ENCODE measurements around the gene KREMEN2. TPM values are rescaled to one million over a fixed set of nuclear protein-coding genes. Genes with fewer than 3 reads are reported as not detected.

KREMEN2 gene
- total and polyA plus RNA-seq, 9 of the 15 experiments (the other 6 are each of a cell fraction or from before 2014, with no cell fraction given) = 0.04 to 7.7 (median 1.5) TPM; not detected in 1

DNA sequence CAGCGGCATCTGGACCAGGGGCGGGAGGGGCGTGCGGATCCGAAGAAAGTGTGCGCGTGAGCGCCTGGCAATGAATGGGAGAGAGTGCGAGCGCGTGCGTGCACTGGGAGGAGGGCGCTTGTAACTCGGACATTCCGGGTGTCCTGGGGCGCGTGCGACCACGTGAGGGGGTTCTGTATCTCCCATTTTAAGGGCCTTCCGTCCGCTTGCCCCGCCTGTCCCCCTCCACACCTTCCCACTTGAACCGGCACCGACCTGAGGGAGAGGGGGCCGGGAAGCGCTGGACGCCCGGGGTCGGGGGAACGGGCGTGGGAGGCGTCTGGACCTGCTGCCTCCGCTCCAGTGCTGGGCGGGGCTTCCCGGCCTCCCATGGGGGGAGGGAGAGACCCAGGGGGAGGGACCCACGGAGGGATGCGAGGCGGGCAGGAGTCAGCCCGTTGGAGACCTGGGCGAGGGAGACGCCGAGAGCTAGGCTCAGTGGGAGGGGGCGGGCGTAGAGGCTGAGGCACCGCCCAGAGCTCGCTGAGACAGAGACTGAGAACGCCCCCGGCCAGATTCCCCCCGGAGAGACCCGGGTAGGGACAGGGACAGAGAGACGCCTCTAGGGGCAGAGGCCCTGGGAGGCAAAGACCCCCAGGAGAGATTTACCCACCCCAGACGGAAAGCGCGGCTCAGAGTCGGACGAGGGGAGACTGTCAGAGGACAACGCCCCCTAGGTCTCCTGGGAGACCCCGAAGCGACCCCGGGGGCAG lies at the start of gene KREMEN2 (continued):
- TF ChIP-seq, protein P1, sequence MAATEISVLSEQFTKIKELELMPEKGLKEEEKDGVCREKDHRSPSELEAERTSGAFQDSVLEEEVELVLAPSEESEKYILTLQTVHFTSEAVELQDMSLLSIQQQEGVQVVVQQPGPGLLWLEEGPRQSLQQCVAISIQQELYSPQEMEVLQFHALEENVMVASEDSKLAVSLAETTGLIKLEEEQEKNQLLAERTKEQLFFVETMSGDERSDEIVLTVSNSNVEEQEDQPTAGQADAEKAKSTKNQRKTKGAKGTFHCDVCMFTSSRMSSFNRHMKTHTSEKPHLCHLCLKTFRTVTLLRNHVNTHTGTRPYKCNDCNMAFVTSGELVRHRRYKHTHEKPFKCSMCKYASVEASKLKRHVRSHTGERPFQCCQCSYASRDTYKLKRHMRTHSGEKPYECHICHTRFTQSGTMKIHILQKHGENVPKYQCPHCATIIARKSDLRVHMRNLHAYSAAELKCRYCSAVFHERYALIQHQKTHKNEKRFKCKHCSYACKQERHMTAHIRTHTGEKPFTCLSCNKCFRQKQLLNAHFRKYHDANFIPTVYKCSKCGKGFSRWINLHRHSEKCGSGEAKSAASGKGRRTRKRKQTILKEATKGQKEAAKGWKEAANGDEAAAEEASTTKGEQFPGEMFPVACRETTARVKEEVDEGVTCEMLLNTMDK (IDR thresholded peaks at IDR 0.05; ENCODE audit: borderline replicate concordance, insufficient read depth, low read depth, low read length, poor library complexity, severe bottlenecking) = peak; percentile 34
- TF ChIP-seq TAF1 (IDR thresholded peaks at IDR 0.05; ENCODE audit: control insufficient read depth, extremely low read depth, insufficient read depth, low read length, severe bottlenecking) (peak; percentile 57), ZKSCAN3 (CRISPR knock-in tag; IDR thresholded peaks at IDR 0.05) (no peak), KDM4B (IDR thresholded peaks at IDR 0.05; ENCODE audit: borderline replicate concordance in 2 of 2, low read depth in 1 of 2) (no peak; a peak in 1 of 4 replicates), ZNF75A (CRISPR knock-in tag; IDR thresholded peaks at IDR 0.05) (no peak), ZNF766 (CRISPR knock-in tag; conservative IDR thresholded peaks at IDR 0.05) (no peak), EGR1 (conservative IDR thresholded peaks at IDR 0.05) (peak; percentile 84), ARID1B (IDR thresholded peaks at IDR 0.05) (0 out of 2 replicates have a peak, but pooled peaks have one; percentile 26), RB1 (IDR thresholded peaks at IDR 0.05; ENCODE audit: low read depth) (no peak)
- TF ChIP-seq, protein P2, sequence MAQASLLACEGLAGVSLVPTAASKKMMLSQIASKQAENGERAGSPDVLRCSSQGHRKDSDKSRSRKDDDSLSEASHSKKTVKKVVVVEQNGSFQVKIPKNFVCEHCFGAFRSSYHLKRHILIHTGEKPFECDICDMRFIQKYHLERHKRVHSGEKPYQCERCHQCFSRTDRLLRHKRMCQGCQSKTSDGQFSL (CRISPR knock-in tag; IDR thresholded peaks at IDR 0.05) = peak; percentile 66; the same call in 1 of the 2 replicates
- TF ChIP-seq, protein P2 (tag; IDR thresholded peaks at IDR 0.05) = no peak
- TF ChIP-seq, protein P3, sequence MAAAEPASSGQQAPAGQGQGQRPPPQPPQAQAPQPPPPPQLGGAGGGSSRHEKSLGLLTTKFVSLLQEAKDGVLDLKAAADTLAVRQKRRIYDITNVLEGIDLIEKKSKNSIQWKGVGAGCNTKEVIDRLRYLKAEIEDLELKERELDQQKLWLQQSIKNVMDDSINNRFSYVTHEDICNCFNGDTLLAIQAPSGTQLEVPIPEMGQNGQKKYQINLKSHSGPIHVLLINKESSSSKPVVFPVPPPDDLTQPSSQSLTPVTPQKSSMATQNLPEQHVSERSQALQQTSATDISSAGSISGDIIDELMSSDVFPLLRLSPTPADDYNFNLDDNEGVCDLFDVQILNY (CRISPR knock-in tag; IDR thresholded peaks at IDR 0.05) = 0 out of 2 replicates have a peak, but pooled peaks have one; percentile 36
- TF ChIP-seq, protein P4, sequence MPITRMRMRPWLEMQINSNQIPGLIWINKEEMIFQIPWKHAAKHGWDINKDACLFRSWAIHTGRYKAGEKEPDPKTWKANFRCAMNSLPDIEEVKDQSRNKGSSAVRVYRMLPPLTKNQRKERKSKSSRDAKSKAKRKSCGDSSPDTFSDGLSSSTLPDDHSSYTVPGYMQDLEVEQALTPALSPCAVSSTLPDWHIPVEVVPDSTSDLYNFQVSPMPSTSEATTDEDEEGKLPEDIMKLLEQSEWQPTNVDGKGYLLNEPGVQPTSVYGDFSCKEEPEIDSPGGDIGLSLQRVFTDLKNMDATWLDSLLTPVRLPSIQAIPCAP (CRISPR knock-in tag; IDR thresholded peaks at IDR 0.05; ENCODE audit: borderline replicate concordance) = no peak

Data from K562 (cell line).